ENCODE data around the gene MOCS1. TPM values are rescaled to one million over a fixed set of nuclear protein-coding genes. Genes with fewer than 3 reads are reported as not detected.

The MOCS1 gene
- total RNA-seq, 1 donor from 2014 or later = 16.0 TPM

- peaks cover 4% of the 10 kb centered on the region for H3K4me1 Mint-ChIP-seq (ENCODE audit: low read depth, unreplicated experiment)
Observed at GRCh38 chr6:39907871-39908575, 26.2 kb downstream of the MOCS1 start.

DNA sequence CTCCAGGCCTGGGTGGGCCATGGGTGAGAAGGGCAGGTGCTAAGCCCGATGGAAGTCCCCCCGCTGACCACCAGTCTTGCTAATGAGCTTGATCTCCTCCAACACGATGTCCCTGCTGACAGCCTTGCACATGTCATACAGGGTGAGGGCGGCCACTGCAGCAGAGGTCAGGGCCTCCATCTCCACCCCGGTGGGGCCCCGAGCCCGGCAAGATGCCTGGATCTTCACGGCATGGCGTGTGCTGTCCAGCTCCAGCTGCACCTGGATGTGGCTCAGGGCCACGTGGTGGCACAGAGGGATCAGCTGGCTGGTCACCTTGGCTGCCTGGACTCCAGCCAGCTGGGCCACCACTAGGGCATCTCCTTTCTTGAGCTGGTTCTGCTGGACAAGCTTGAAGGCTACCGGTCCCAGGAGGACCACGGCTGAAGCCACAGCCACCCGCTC, 27.9 kb downstream of the MOCS1 start:
- TF ChIP-seq CTCF (IDR thresholded peaks at IDR 0.05; ENCODE audit: insufficient read depth, low read depth, low read length) (no peak), EZH2 (IDR thresholded peaks at IDR 0.05; ENCODE audit: insufficient read depth, low read length) (no peak)
- peaks cover 2% of the 10 kb centered on the region for H3K27me3 Mint-ChIP-seq (ENCODE audit: low read depth, unreplicated experiment)
- H3K36me3 Mint-ChIP-seq (ENCODE audit: low read depth, unreplicated experiment) = peaks cover 55% of the 10 kb centered on the region
- H3K9me3 Mint-ChIP-seq (ENCODE audit: unreplicated experiment) = no peaks in the 10 kb centered on the region
- DNase-seq (ENCODE audit: low read depth) (no peak), FAIRE-seq (no peak)
- H2AFZ ChIP-seq (ENCODE audit: low read depth, low read length) = no peak overlapping the region
- H4K20me1 ChIP-seq (ENCODE audit: insufficient read depth, low read length) = no peaks in the 10 kb centered on the region
- no peak overlapping the region for H3K27ac Mint-ChIP-seq (ENCODE audit: unreplicated experiment)
- H3K27ac ChIP-seq (ENCODE audit: low read depth, low read length) = no peak overlapping the region
- H3K4me2 ChIP-seq (ENCODE audit: low read length) = no peak overlapping the region
- no peaks in the 10 kb centered on the region for H3K36me3 ChIP-seq (ENCODE audit: insufficient read depth, low read length)
- H3K9ac ChIP-seq (ENCODE audit: low read length) = no peak overlapping the region
- H3K79me2 ChIP-seq (ENCODE audit: insufficient read depth, low read length) = no peaks in the 10 kb centered on the region
- H3K4me1 ChIP-seq (ENCODE audit: insufficient read depth, low read length) = no peaks in the 10 kb centered on the region
- no peak overlapping the region for H3K4me3 Mint-ChIP-seq (ENCODE audit: unreplicated experiment)
- H3K4me3 ChIP-seq (ENCODE audit: insufficient read depth, low read depth, low read length) = no peak overlapping the region
- peaks cover 4% of the 10 kb centered on the region for H3K4me1 Mint-ChIP-seq (ENCODE audit: low read depth, unreplicated experiment)
- no peaks in the 10 kb centered on the region for H3K9me3 ChIP-seq (ENCODE audit: insufficient read depth, low read depth, low read length)
- H3K27me3 ChIP-seq (ENCODE audit: insufficient read depth, low read length) = no peaks in the 10 kb centered on the region

More at GRCh38 chr6:39907871-39908575, 26.2 kb downstream of the MOCS1 start:
- no peak for FAIRE-seq
- Mint-ChIP-seq H3K4me3 (ENCODE audit: unreplicated experiment) (no peak overlapping the region), H3K27me3 (ENCODE audit: low read depth, unreplicated experiment) (peaks cover 2% of the 10 kb centered on the region), H3K9me3 (ENCODE audit: unreplicated experiment) (no peaks in the 10 kb centered on the region), H3K36me3 (ENCODE audit: low read depth, unreplicated experiment) (peaks cover 46% of the 10 kb centered on the region), H3K27ac (ENCODE audit: unreplicated experiment) (no peak overlapping the region)
- H4K20me1 ChIP-seq (ENCODE audit: insufficient read depth, low read length) = no peaks in the 10 kb centered on the region
- no peaks in the 10 kb centered on the region for H3K36me3 ChIP-seq (ENCODE audit: insufficient read depth, low read length)
- no peak overlapping the region for H3K9ac ChIP-seq (ENCODE audit: low read length)
- H3K4me1 ChIP-seq (ENCODE audit: insufficient read depth, low read length) = no peaks in the 10 kb centered on the region
- no peak for TF ChIP-seq EZH2 (IDR thresholded peaks at IDR 0.05; ENCODE audit: insufficient read depth, low read length)
- H3K4me3 ChIP-seq (ENCODE audit: insufficient read depth, low read depth, low read length) = no peak overlapping the region
- H3K4me2 ChIP-seq (ENCODE audit: low read length) = no peak overlapping the region
- H2AFZ ChIP-seq (ENCODE audit: low read depth, low read length) = no peak overlapping the region
- H3K79me2 ChIP-seq (ENCODE audit: insufficient read depth, low read length) = no peaks in the 10 kb centered on the region
- no peaks in the 10 kb centered on the region for H3K27me3 ChIP-seq (ENCODE audit: insufficient read depth, low read length)
- no peak overlapping the region for H3K27ac ChIP-seq (ENCODE audit: low read depth, low read length)
- no peaks in the 10 kb centered on the region for H3K9me3 ChIP-seq (ENCODE audit: insufficient read depth, low read depth, low read length)
- DNase-seq (ENCODE audit: low read depth) = no peak

GRCh38 chr6:39905640-39905975, 28.7 kb downstream of the MOCS1 start:
- no peaks in the 10 kb centered on the region for H3K4me1 Mint-ChIP-seq (ENCODE audit: low read depth, unreplicated experiment)
- Histone ChIP-seq H3K4me2 (ENCODE audit: low read length) (no peak overlapping the region), H3K27ac (ENCODE audit: low read depth, low read length) (no peak overlapping the region), H3K4me1 (ENCODE audit: insufficient read depth, low read length) (no peaks in the 10 kb centered on the region), H4K20me1 (ENCODE audit: insufficient read depth, low read length) (no peaks in the 10 kb centered on the region), H2AFZ (ENCODE audit: low read depth, low read length) (no peak overlapping the region), H3K79me2 (ENCODE audit: insufficient read depth, low read length) (no peaks in the 10 kb centered on the region), H3K9me3 (ENCODE audit: insufficient read depth, low read depth, low read length) (no peaks in the 10 kb centered on the region), H3K36me3 (ENCODE audit: insufficient read depth, low read length) (peaks cover under 1% of the 10 kb centered on the region), H3K4me3 (ENCODE audit: insufficient read depth, low read depth, low read length) (no peak overlapping the region), H3K27me3 (ENCODE audit: insufficient read depth, low read length) (no peaks in the 10 kb centered on the region), H3K9ac (ENCODE audit: low read length) (no peak overlapping the region)
- peaks cover 57% of the 10 kb centered on the region for H3K36me3 Mint-ChIP-seq (ENCODE audit: low read depth, unreplicated experiment)
- DNase-seq (ENCODE audit: low read depth) (no peak), FAIRE-seq (no peak)
- TF ChIP-seq EZH2 (IDR thresholded peaks at IDR 0.05; ENCODE audit: insufficient read depth, low read length) (no peak), CTCF (IDR thresholded peaks at IDR 0.05; ENCODE audit: insufficient read depth, low read depth, low read length) (no peak)
- H3K27me3 Mint-ChIP-seq (ENCODE audit: low read depth, unreplicated experiment) = peaks cover 2% of the 10 kb centered on the region
- no peaks in the 10 kb centered on the region for H3K9me3 Mint-ChIP-seq (ENCODE audit: unreplicated experiment)
- no peak overlapping the region for H3K27ac Mint-ChIP-seq (ENCODE audit: unreplicated experiment)
- H3K4me3 Mint-ChIP-seq (ENCODE audit: unreplicated experiment) = no peak overlapping the region
